Ishikawa (cell line): Measurements from ENCODE around the gene RNF125.

Source experiments
- CEBPB ChIP-seq: IDR thresholded peaks from 2 replicates; pipeline ENCODE4 v1.6.1; 2012
- CREB1 ChIP-seq: IDR thresholded peaks from 2 replicates; pipeline ENCODE4 v1.6.1; 2012; ENCODE audit warnings: low read depth
- EGR1 ChIP-seq: IDR thresholded peaks from 2 replicates; pipeline ENCODE4 v1.6.1; 2012
- EP300 ChIP-seq: IDR thresholded peaks from 2 replicates; pipeline ENCODE4 v1.6.1; 2012; ENCODE audit warnings: borderline replicate concordance
- FOXM1 ChIP-seq: IDR thresholded peaks from 2 replicates; pipeline ENCODE4 v1.6.1; 2012; ENCODE audit warnings: low read depth, borderline replicate concordance
- NFIC ChIP-seq: IDR thresholded peaks from 2 replicates; pipeline ENCODE4 v1.6.1; 2012
- RAD21 ChIP-seq: IDR thresholded peaks from 2 replicates; pipeline ENCODE4 v1.6.1; 2012; ENCODE audit warnings: low read depth
- TAF1 ChIP-seq: IDR thresholded peaks from 2 replicates; pipeline ENCODE4 v1.6.1; 2012; ENCODE audit warnings: low read depth, mild to moderate bottlenecking
- TCF12 ChIP-seq: IDR thresholded peaks from 2 replicates; pipeline ENCODE4 v1.6.1; 2012; ENCODE audit warnings: low read depth
- TEAD4 ChIP-seq: IDR thresholded peaks from 2 replicates; pipeline ENCODE4 v1.6.1; 2012
- YY1 ChIP-seq: IDR thresholded peaks from 2 replicates; pipeline ENCODE4 v1.6.1; 2012; ENCODE audit warnings: low read depth
- ZBTB7A ChIP-seq: IDR thresholded peaks from 2 replicates; pipeline ENCODE4 v1.6.1; 2012; ENCODE audit warnings: low read depth
- TF ChIP-seq, protein P1 (sequence below): IDR thresholded peaks from 2 replicates; pipeline ENCODE4 v1.6.1; 2012
- TF ChIP-seq, protein P2 (sequence below): IDR thresholded peaks from 2 replicates; pipeline ENCODE4 v1.6.1; 2012
- TF ChIP-seq, protein P3 (sequence below): IDR thresholded peaks from 2 replicates; pipeline ENCODE4 v1.6.1; 2012; ENCODE audit warnings: low read depth, mild to moderate bottlenecking

Gene RNF125

DNA sequence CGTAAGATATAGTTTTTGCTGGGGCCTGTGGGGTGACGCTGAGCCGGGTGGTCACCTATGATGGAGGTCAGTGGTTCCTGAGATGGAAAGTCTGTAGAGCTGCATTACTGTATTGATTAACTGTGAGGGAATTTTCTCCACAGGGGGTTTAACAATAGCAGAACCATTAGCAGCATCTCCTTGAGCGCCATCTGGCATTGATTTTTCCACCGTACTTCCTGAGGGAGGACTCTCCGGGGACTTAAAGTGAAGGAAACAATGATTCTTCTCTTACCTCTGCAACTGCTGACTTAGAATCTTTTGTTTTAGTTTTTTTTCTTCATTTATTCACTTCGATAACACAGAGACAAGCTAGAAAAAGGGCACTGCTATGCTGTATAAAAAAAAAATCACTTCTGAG lies 22.6 kb upstream of the RNF125 start:
- TF ChIP-seq TCF12 (no peak), ZBTB7A (no peak)
- TF ChIP-seq, protein P1, sequence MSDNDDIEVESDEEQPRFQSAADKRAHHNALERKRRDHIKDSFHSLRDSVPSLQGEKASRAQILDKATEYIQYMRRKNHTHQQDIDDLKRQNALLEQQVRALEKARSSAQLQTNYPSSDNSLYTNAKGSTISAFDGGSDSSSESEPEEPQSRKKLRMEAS = no peak
- TF ChIP-seq, protein P2, sequence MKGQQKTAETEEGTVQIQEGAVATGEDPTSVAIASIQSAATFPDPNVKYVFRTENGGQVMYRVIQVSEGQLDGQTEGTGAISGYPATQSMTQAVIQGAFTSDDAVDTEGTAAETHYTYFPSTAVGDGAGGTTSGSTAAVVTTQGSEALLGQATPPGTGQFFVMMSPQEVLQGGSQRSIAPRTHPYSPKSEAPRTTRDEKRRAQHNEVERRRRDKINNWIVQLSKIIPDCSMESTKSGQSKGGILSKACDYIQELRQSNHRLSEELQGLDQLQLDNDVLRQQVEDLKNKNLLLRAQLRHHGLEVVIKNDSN = no peak

DNA sequence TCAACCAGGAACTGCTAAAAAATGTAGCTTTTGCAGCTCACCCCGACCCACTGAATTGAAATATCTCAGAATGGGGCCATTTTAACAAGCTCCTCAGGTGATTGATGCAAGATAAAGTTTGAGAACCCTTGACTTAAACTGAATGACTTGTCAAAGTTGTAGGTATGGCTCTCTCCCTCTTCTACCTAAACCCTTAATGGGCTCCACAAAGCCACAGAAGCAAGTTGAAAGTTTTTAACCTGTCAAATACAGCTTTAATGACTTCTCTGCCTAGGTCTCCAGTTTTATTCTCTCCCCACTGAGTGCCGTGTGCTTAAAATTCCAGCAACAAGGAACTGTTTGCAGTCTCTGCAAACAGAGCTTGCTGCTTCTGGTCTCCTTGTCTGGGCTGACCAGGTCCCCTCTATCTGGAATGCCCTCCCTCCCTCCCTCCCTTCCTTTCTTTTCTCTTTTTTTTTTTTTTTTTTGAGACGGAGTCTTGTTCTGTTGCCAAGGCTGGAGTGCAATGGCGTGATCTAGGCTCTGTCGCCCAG lies 19.7 kb upstream of the RNF125 start:
- TF ChIP-seq ZBTB7A = no peak
- no peak for TF ChIP-seq TAF1
- TF ChIP-seq YY1 = no peak
- TF ChIP-seq FOXM1 = no peak
- TF ChIP-seq, protein P3, sequence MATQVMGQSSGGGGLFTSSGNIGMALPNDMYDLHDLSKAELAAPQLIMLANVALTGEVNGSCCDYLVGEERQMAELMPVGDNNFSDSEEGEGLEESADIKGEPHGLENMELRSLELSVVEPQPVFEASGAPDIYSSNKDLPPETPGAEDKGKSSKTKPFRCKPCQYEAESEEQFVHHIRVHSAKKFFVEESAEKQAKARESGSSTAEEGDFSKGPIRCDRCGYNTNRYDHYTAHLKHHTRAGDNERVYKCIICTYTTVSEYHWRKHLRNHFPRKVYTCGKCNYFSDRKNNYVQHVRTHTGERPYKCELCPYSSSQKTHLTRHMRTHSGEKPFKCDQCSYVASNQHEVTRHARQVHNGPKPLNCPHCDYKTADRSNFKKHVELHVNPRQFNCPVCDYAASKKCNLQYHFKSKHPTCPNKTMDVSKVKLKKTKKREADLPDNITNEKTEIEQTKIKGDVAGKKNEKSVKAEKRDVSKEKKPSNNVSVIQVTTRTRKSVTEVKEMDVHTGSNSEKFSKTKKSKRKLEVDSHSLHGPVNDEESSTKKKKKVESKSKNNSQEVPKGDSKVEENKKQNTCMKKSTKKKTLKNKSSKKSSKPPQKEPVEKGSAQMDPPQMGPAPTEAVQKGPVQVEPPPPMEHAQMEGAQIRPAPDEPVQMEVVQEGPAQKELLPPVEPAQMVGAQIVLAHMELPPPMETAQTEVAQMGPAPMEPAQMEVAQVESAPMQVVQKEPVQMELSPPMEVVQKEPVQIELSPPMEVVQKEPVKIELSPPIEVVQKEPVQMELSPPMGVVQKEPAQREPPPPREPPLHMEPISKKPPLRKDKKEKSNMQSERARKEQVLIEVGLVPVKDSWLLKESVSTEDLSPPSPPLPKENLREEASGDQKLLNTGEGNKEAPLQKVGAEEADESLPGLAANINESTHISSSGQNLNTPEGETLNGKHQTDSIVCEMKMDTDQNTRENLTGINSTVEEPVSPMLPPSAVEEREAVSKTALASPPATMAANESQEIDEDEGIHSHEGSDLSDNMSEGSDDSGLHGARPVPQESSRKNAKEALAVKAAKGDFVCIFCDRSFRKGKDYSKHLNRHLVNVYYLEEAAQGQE = no peak
- no peak for TF ChIP-seq EP300
- TF ChIP-seq TEAD4 = no peak
- no peak for TF ChIP-seq TCF12
- TF ChIP-seq EGR1 = no peak
- TF ChIP-seq RAD21 = no peak
- TF ChIP-seq CREB1 = no peak
- TF ChIP-seq, protein P2 = no peak
- TF ChIP-seq NFIC = no peak
- no peak for TF ChIP-seq CEBPB
- TF ChIP-seq, protein P1 = no peak

DNA sequence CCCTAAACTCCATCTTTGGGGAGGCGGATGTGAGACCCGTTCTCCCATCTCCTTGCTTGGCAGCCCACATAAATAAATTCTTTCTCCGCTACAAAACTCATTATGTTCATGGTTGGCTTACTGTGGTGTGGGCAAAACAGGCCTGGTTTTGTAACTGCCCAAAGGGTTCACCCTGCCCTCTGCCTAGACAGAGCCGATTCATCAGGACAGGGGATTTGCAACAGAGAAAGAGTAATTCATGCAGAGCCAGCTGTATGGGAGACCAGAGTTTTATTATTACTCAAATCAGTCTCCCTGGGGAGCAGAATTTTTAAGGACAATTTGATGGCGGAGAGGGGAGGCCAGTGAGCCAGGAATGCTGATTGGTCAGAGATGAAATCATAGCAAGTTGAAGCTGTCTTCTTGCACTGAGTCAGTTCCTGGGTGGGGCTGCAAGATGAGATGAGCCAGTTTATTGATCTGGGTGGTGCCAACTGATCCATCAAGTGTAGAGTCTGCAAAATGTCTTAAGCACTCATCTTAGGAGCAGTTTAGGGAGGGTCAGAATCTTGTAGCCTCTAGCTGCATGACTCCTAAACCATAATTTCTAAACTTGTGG lies 8.4 kb upstream of the RNF125 start:
- no peak for TF ChIP-seq CREB1
- no peak for TF ChIP-seq CEBPB
- TF ChIP-seq TCF12 = no peak
- TF ChIP-seq NFIC = no peak
- no peak for TF ChIP-seq EP300
- TF ChIP-seq RAD21 = no peak
- no peak for TF ChIP-seq TEAD4
- TF ChIP-seq, protein P1 = no peak
- TF ChIP-seq, protein P3 = no peak
- no peak for TF ChIP-seq TAF1
- TF ChIP-seq, protein P2 = no peak
- no peak for TF ChIP-seq ZBTB7A
- TF ChIP-seq EGR1 = no peak

DNA sequence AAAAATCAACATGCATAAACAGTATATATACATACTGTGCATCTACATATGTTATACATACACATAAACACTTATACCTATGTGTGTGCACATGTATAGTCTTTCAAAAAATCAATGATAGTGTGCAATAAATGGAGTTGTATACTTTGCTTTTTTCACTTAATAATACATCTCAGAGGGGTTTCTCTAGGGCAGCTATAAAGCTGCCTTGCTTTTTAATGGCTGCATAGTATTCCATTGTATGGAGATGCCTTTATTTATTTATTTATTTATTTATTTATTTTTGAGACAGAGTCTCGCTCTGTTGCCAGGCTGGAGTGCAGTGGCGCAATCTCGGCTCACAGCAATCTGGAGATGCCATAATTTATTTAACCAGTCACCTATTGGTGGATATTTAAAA lies 7.4 kb upstream of the RNF125 start:
- no peak for TF ChIP-seq TAF1
- no peak for TF ChIP-seq CEBPB
- no peak for TF ChIP-seq TCF12
- no peak for TF ChIP-seq EP300
- TF ChIP-seq, protein P3 = no peak
- no peak for TF ChIP-seq YY1
- TF ChIP-seq ZBTB7A = no peak
- TF ChIP-seq, protein P2 = no peak
- no peak for TF ChIP-seq NFIC
- TF ChIP-seq CREB1 = no peak
- TF ChIP-seq, protein P1 = no peak
